Neural cell (in vitro differentiated cells): ENCODE measurements around the gene PLCL2. TPM values are rescaled to one million over a fixed set of nuclear protein-coding genes. Genes with fewer than 3 reads are reported as not detected.

Experiments
- H2AFZ ChIP-seq: fragments of 200-600, 300-800 bp; sonication (generic), shearing (Covaris generic); 2 replicates; pipeline ENCODE4 v1.6.0; 2014; ENCODE audit warnings: low read depth, mild to moderate bottlenecking, antibody characterized with exemption, low read length, moderate library complexity
- H3F3A ChIP-seq: fragments of 200-600 bp; shearing (Covaris generic); 2 replicates; pipeline ENCODE4 v1.6.1; 2016; ENCODE audit warnings: mild to moderate bottlenecking, moderate library complexity, mixed read lengths, antibody characterized with exemption, low read length; ENCODE audit not compliant: insufficient read depth, poor library complexity, severe bottlenecking
- H3K27ac ChIP-seq: fragments of 200-600, 300-800 bp; sonication (generic), shearing (Covaris generic); 2 replicates; pipeline ENCODE4 v1.5.1; 2014; ENCODE audit warnings: mild to moderate bottlenecking, low read length, moderate library complexity
- H3K27me3 ChIP-seq: fragments of 300-800, 200-600 bp; sonication (generic), shearing (Covaris generic); 2 replicates; pipeline ENCODE4 v1.6.0; 2014; ENCODE audit warnings: mild to moderate bottlenecking, low read depth, low read length, moderate library complexity; ENCODE audit not compliant: insufficient read depth
- H3K36me3 ChIP-seq: fragments of 300-800, 200-600 bp; sonication (generic), shearing (Covaris generic); 2 replicates; pipeline ENCODE4 v1.5.1; 2014; ENCODE audit warnings: mild to moderate bottlenecking, antibody characterized with exemption, low read length, moderate library complexity; ENCODE audit not compliant: insufficient read depth
- H3K4me2 ChIP-seq: fragments of 300-800, 200-600 bp; sonication (generic), shearing (Covaris generic); 2 replicates; pipeline ENCODE4 v1.6.0; 2014; ENCODE audit warnings: mild to moderate bottlenecking, low read length
- H3K4me3 ChIP-seq: fragments of 300-800, 200-600 bp; sonication (generic), shearing (Covaris generic); 2 replicates; pipeline ENCODE4 v1.5.1; 2014; ENCODE audit warnings: mild to moderate bottlenecking, low read length, moderate library complexity
- H3K79me2 ChIP-seq: fragments of 200-600 bp; shearing (Covaris generic); replicated peaks from 2 replicates; pipeline ENCODE4 v1.6.0; 2014; ENCODE audit warnings: mild to moderate bottlenecking, low read length, moderate library complexity; ENCODE audit not compliant: insufficient read depth
- H3K9ac ChIP-seq: fragments of 300-800, 200-600 bp; sonication (generic), shearing (Covaris generic); 2 replicates; pipeline ENCODE4 v1.6.1; 2016; ENCODE audit warnings: mild to moderate bottlenecking, low read length, mixed read lengths
- H3K9me2 ChIP-seq: fragments of 200-600 bp; shearing (Covaris generic); 2 replicates; pipeline ENCODE4 v1.6.1; 2016; ENCODE audit warnings: mild to moderate bottlenecking, low read length, mixed read lengths; ENCODE audit not compliant: insufficient read depth
- H3K9me3 ChIP-seq: fragments of 200-600, 300-800 bp; sonication (generic), shearing (Covaris generic); 2 replicates; pipeline ENCODE4 v1.6.1; 2016; ENCODE audit warnings: mild to moderate bottlenecking, mixed run types, low read length, moderate library complexity, mixed read lengths
- H4K20me1 ChIP-seq: fragments of 200-600 bp; shearing (Covaris generic); 2 replicates; pipeline ENCODE4 v1.6.1; 2016; ENCODE audit warnings: mild to moderate bottlenecking, mixed run types; ENCODE audit not compliant: insufficient read depth
- EP300 ChIP-seq: fragments of 450-650 bp; conservative IDR thresholded peaks from 2 replicates; pipeline ENCODE4 v1.6.1; 2014; ENCODE audit warnings: antibody characterized with exemption, mild to moderate bottlenecking, moderate library complexity; ENCODE audit not compliant: poor library complexity, severe bottlenecking
- EZH2 ChIP-seq: fragments of 200-600, 300-800 bp; shearing (Covaris generic), sonication (generic); IDR thresholded peaks from 2 replicates; pipeline ENCODE4 v1.6.1; 2014; ENCODE audit warnings: antibody characterized with exemption, low read length, borderline replicate concordance, mild to moderate bottlenecking; ENCODE audit not compliant: insufficient read depth, poor library complexity, severe bottlenecking
- MXI1 ChIP-seq: fragments of 450-650 bp; conservative IDR thresholded peaks from 2 replicates; pipeline ENCODE4 v1.6.1; 2014; ENCODE audit warnings: antibody characterized with exemption, mild to moderate bottlenecking; ENCODE audit not compliant: poor library complexity, severe bottlenecking
- RAD21 ChIP-seq: fragments of 450-650 bp; conservative IDR thresholded peaks from 2 replicates; pipeline ENCODE4 v1.6.1; 2014; ENCODE audit warnings: antibody characterized with exemption, mild to moderate bottlenecking, moderate library complexity
- SMC3 ChIP-seq: fragments of 450-650 bp; conservative IDR thresholded peaks from 2 replicates; pipeline ENCODE4 v1.6.1; 2014; ENCODE audit warnings: antibody characterized with exemption, mild to moderate bottlenecking, moderate library complexity; ENCODE audit not compliant: poor library complexity
- TAF1 ChIP-seq: IDR thresholded peaks from 2 replicates; pipeline ENCODE4 v1.6.1; 2012; ENCODE audit warnings: low read depth
- polyA plus RNA-seq: library from polyadenylated mRNA; depleted of rRNA; stranded (reverse); fragments of >200 nt; gene quantifications from 2 replicates; pipeline ENCODE4 v1.2.3, GENCODE V29; 2014
- TF ChIP-seq, protein P1 (sequence below): IDR thresholded peaks from 2 replicates; pipeline ENCODE4 v1.6.1; 2012; ENCODE audit warnings: borderline replicate concordance
- TF ChIP-seq, protein P2 (sequence below): fragments of 450-650 bp; IDR thresholded peaks from 2 replicates; pipeline ENCODE4 v1.5.1; 2014; ENCODE audit warnings: antibody characterized with exemption, mild to moderate bottlenecking, moderate library complexity; ENCODE audit not compliant: poor library complexity, severe bottlenecking

PLCL2 gene
- polyA plus RNA-seq, 1 donor from 2014 or later = 69.8 TPM

DNA sequence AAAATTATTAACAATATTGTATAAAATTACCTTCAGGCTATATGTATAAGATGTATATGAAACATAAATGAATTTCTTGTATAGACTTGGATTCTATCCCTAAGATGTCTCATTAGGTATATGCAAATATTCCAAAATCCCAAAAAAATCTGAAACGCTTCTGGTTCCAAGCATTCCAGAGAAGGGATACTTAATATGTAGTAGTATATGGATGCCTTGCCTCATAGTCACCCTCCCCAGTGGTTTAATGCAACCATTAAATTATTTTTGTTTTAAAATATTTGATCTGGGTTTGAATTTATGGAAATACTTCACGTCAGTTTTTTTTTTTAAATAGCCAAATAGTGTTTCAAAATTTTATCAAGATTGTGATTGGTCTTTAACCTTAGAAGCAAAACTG lies 27.2 kb downstream of the PLCL2 start:
- H3K9me3 ChIP-seq = no peaks in the 10 kb centered on the region
- TF ChIP-seq EZH2 (no peak), RAD21 (no peak), EP300 (no peak), SMC3 (no peak), MXI1 (no peak), TAF1 (no peak)
- TF ChIP-seq, protein P1, sequence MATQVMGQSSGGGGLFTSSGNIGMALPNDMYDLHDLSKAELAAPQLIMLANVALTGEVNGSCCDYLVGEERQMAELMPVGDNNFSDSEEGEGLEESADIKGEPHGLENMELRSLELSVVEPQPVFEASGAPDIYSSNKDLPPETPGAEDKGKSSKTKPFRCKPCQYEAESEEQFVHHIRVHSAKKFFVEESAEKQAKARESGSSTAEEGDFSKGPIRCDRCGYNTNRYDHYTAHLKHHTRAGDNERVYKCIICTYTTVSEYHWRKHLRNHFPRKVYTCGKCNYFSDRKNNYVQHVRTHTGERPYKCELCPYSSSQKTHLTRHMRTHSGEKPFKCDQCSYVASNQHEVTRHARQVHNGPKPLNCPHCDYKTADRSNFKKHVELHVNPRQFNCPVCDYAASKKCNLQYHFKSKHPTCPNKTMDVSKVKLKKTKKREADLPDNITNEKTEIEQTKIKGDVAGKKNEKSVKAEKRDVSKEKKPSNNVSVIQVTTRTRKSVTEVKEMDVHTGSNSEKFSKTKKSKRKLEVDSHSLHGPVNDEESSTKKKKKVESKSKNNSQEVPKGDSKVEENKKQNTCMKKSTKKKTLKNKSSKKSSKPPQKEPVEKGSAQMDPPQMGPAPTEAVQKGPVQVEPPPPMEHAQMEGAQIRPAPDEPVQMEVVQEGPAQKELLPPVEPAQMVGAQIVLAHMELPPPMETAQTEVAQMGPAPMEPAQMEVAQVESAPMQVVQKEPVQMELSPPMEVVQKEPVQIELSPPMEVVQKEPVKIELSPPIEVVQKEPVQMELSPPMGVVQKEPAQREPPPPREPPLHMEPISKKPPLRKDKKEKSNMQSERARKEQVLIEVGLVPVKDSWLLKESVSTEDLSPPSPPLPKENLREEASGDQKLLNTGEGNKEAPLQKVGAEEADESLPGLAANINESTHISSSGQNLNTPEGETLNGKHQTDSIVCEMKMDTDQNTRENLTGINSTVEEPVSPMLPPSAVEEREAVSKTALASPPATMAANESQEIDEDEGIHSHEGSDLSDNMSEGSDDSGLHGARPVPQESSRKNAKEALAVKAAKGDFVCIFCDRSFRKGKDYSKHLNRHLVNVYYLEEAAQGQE = no peak
- TF ChIP-seq, protein P2, sequence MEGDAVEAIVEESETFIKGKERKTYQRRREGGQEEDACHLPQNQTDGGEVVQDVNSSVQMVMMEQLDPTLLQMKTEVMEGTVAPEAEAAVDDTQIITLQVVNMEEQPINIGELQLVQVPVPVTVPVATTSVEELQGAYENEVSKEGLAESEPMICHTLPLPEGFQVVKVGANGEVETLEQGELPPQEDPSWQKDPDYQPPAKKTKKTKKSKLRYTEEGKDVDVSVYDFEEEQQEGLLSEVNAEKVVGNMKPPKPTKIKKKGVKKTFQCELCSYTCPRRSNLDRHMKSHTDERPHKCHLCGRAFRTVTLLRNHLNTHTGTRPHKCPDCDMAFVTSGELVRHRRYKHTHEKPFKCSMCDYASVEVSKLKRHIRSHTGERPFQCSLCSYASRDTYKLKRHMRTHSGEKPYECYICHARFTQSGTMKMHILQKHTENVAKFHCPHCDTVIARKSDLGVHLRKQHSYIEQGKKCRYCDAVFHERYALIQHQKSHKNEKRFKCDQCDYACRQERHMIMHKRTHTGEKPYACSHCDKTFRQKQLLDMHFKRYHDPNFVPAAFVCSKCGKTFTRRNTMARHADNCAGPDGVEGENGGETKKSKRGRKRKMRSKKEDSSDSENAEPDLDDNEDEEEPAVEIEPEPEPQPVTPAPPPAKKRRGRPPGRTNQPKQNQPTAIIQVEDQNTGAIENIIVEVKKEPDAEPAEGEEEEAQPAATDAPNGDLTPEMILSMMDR = no peak
- no peak overlapping the region for H3K9ac ChIP-seq
- no peaks in the 10 kb centered on the region for H3K36me3 ChIP-seq
- H3K27ac ChIP-seq = no peak overlapping the region
- H3K4me3 ChIP-seq = no peak overlapping the region
- H3K27me3 ChIP-seq = no peaks in the 10 kb centered on the region
- no peaks in the 10 kb centered on the region for H3F3A ChIP-seq
- H3K79me2 ChIP-seq = peaks cover 43% of the 10 kb centered on the region
- H3K4me2 ChIP-seq = no peak overlapping the region
- H4K20me1 ChIP-seq = peaks cover 4% of the 10 kb centered on the region
- no peak overlapping the region for H2AFZ ChIP-seq
- no peaks in the 10 kb centered on the region for H3K9me2 ChIP-seq

DNA sequence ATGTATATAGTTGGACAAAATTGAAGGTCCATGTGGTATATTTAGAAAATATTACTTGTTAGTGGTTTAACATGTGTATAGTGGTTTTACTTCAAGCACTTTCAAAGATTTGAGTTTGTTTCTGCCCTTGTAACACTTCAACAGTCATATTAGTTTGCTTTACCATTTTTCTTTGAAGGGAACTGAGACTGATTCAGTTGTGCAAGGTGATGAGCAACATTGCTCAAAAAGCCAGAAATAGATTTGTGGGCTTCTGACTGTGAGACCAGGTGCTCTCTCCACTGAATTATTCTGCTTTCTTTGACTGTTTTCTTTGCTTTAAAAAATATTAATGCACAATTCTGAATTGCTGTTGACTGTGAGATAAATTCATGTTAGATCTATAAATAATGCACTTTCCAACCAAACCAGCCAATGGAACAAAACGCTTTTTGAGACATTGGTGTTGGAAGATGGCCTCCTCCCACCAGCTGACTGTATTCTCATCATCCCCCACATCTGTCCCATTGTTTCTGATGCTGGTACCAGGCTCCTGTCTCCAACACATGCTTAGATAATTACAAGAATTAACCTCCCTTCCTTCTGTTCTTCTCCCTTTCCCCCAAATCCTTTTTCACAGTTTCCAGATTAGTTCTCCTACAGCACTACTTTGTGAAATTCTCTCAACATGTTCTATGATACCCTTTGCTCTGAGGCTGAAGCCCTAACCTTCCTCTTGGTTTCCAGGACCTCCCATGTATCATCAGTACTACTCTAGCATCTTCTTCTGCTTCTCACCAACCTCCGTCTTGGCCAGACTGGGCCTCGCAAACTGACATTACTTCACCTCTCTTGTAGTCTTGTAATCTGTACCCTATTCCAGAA lies 27.9 kb downstream of the PLCL2 start:
- Histone ChIP-seq H3K4me2 (no peak overlapping the region), H3K36me3 (no peaks in the 10 kb centered on the region), H3K79me2 (peaks cover 36% of the 10 kb centered on the region), H3K4me3 (no peak overlapping the region), H3K9me2 (no peaks in the 10 kb centered on the region), H3K27ac (no peak overlapping the region), H3K27me3 (no peaks in the 10 kb centered on the region), H4K20me1 (peaks cover under 1% of the 10 kb centered on the region), H2AFZ (no peak overlapping the region), H3F3A (no peaks in the 10 kb centered on the region), H3K9me3 (no peaks in the 10 kb centered on the region), H3K9ac (no peak overlapping the region)
- TF ChIP-seq, protein P1 = no peak
- no peak for TF ChIP-seq MXI1
- no peak for TF ChIP-seq RAD21
- no peak for TF ChIP-seq SMC3
- TF ChIP-seq EP300 = no peak
